ENCODE results near the gene MBD3L1.

- TF ChIP-seq, protein P1, sequence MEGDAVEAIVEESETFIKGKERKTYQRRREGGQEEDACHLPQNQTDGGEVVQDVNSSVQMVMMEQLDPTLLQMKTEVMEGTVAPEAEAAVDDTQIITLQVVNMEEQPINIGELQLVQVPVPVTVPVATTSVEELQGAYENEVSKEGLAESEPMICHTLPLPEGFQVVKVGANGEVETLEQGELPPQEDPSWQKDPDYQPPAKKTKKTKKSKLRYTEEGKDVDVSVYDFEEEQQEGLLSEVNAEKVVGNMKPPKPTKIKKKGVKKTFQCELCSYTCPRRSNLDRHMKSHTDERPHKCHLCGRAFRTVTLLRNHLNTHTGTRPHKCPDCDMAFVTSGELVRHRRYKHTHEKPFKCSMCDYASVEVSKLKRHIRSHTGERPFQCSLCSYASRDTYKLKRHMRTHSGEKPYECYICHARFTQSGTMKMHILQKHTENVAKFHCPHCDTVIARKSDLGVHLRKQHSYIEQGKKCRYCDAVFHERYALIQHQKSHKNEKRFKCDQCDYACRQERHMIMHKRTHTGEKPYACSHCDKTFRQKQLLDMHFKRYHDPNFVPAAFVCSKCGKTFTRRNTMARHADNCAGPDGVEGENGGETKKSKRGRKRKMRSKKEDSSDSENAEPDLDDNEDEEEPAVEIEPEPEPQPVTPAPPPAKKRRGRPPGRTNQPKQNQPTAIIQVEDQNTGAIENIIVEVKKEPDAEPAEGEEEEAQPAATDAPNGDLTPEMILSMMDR (IDR thresholded peaks at IDR 0.05; ENCODE audit: insufficient read depth, low read depth, low read length), result no peak
- no peak for TF ChIP-seq EZH2 (IDR thresholded peaks at IDR 0.05; ENCODE audit: insufficient read depth, low read length)
Measured at GRCh38 chr19:8794823-8795222, 37.4 kb upstream of the MBD3L1 start.

All from astrocyte (in vitro differentiated cells and primary cell).